GM18858 (cell line): ENCODE measurements around the gene FETUB.

Experiments used
- ATAC-seq: cut with Tn5 transposase; IDR thresholded peaks from one replicate; pipeline ENCODE4 v1.9.1; 2021; ENCODE audit not compliant: unreplicated experiment

The FETUB gene, protein sequence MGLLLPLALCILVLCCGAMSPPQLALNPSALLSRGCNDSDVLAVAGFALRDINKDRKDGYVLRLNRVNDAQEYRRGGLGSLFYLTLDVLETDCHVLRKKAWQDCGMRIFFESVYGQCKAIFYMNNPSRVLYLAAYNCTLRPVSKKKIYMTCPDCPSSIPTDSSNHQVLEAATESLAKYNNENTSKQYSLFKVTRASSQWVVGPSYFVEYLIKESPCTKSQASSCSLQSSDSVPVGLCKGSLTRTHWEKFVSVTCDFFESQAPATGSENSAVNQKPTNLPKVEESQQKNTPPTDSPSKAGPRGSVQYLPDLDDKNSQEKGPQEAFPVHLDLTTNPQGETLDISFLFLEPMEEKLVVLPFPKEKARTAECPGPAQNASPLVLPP

GRCh38 chr3:186639778-186640472, at the start of gene FETUB:
TSS of gene FETUB (plus strand) at chr3:186640399. CDS start at chr3:186640461, 62 bp downstream.
- ATAC-seq = no peak

GRCh38 chr3:186590580-186591295, 49.5 kb upstream of the FETUB start:
- no peak for ATAC-seq

GRCh38 chr3:186592682-186593081, 47.5 kb upstream of the FETUB start:
- no peak for ATAC-seq

GRCh38 chr3:186593862-186594261, 46.3 kb upstream of the FETUB start:
- no peak for ATAC-seq

DNA sequence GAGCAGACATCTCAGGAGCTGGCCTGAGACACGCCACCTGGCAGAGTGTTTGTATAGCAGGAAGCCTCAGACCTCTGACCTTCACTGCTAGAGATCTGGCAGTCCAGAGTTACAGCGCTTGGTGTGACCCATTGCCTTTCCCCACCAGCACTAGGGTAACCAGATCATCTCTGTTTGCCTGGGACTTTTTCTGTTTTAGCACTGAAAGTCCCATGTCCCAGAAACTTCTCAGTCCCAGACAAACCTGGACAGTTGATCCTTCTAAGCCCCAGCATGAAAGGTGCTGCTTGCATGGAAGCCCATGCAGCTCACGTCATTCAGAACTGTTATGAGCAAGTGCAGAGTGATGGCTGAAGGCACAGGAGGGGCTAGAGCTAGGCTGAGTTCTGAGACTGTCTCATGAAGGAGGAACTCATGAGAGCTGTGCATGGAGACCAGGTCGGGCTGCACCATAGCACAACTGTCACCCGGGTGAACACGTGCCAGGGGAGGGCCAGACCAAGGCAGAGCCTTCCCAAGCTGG, 45.5 kb upstream of the FETUB start:
- ATAC-seq = no peak

- ATAC-seq = no peak
Measured at GRCh38 chr3:186596568-186597287, 43.5 kb upstream of the FETUB start.

- ATAC-seq = no peak
Measured at GRCh38 chr3:186598108-186598784, 42.0 kb upstream of the FETUB start.

DNA sequence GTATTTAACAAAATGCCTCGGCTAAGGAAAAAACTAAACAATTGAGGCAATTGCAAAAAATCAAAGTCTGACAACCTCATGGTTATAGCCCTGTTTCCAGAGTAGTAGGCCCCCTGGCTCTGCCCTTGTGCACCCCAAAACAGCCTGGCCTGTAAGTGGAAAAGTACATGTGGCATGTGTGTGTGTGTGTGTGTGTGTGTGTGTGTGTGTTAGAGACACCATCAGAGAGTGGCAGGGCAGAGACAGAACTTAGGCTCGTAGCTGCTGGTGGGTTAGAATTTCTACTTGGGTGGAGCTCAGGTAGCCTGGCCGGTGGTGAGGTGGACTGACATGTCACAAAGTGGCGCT, 41.4 kb upstream of the FETUB start:
- ATAC-seq = no peak

- ATAC-seq = no peak
Measured at GRCh38 chr3:186599142-186599784, 40.9 kb upstream of the FETUB start.

- ATAC-seq = no peak
Measured at GRCh38 chr3:186599785-186600166, 40.4 kb upstream of the FETUB start.

DNA sequence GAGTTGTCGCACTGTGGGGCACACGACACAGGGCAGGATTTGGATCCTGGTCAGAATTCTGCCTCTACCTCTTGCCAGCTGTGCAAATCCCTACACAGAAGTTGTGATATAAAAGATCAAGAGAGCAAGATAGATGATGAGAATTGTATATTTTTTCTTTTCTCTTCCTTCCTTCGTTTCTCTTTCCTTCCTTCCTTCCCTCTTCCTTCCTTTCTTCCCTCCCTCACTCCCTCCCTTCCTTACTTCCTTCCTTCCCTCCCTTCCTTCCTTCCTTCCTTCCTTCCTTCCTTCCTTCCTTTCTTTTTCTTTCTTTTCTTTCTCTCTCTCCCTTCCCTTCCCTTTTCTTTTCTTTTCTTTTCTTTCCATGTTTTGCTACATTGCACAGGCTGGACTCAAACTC, 39.3 kb upstream of the FETUB start:
- ATAC-seq = no peak

DNA sequence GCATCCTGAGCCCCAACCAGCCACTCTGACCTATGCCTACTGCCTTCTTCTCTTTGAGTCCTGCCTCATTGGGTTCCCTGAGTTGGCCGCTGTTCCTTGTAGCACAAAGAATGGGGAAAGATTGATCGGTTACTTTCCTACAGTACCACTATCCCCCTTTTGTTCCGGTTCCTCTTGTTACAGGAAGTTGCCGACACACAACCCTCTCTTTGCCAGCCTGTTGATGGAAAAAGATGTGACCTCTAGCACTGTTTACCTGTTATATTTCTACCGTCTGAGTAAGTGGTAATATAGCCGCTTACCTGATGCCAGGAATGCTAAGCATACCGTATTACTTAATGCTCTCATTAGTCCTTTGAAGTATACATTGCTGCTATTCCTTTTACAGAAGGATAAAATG, 37.0 kb upstream of the FETUB start:
- ATAC-seq = no peak

DNA sequence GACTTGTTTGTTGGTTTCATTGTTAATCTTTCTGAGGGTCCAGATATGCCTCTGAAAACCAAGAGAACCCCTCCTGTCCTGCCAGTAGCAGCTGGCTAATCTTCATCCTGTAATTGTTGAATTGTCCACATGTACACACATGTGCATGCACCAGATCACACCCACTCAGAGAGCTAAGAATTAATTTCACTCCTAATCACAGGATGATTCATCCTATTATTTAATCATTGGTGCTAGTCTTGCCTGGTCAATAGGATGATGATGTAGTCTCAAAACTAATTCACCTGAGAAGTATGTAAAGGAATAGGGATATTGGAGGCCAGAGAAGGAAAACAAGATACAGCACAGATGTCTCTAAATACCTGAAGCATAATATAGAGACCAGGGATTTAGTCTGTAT, 35.1 kb upstream of the FETUB start:
- ATAC-seq = no peak

GRCh38 chr3:186605561-186606545, 34.3 kb upstream of the FETUB start:
- no peak for ATAC-seq

DNA sequence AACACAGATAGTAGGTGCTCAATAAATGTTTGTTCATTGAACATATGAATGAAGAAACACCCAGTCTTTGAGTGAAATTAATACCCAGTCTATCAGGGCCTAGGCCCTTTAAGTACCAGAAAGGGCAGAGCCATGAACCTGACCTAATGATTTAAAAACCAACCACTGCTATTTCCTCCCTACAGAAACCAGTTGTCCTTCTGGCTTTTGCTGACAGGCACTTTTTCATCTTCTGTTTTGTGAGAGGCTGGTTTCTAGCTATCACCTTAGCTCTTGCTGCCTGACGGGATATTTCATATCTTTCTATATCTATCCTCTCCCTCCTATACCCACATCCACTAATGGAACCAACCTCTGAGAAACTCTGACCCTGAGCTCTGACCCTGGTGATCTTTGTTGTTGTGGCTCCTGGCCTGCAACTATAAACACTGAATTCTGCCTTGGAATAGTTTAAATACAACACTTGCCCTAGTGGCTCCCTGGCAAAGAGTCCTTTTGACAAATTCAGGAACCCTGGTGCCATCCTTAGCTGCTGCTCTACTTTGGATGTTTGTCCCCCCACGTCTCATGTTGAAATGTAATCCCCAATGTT, 31.5 kb upstream of the FETUB start:
- no peak for ATAC-seq

GRCh38 chr3:186609247-186609868, 30.8 kb upstream of the FETUB start:
- ATAC-seq = no peak

GRCh38 chr3:186612065-186612464, 28.1 kb upstream of the FETUB start:
- no peak for ATAC-seq
